Prostate gland (tissue), 2 donors: ENCODE results near the gene VAPA.

ENCODE experiments used
- CTCF ChIP-seq, 4 experiments: fragments of 200-600 bp in 2 of 4; fragments of 450-650 bp in 2 of 4; sonication (generic) in 2 of 4; IDR thresholded peaks; 1 replicate in 3 of 4; 2 replicates in 1 of 4; pipeline ENCODE4 v1.5.1; 2016 to 2019; ENCODE audit warnings: antibody characterized with exemption in 4 of 4, mild to moderate bottlenecking in 2 of 4, moderate library complexity in 2 of 4
- POLR2A ChIP-seq: fragments of 450-650 bp; IDR thresholded peaks from one replicate; pipeline ENCODE4 v1.6.1; 2016; ENCODE audit warnings: antibody characterized with exemption, mild to moderate bottlenecking
- POLR2AphosphoS5 ChIP-seq: sonication (generic); formaldehyde crosslinking; IDR thresholded peaks from one replicate; pipeline ENCODE4 v1.6.1; 2017; ENCODE audit warnings: antibody characterized with exemption

DNA sequence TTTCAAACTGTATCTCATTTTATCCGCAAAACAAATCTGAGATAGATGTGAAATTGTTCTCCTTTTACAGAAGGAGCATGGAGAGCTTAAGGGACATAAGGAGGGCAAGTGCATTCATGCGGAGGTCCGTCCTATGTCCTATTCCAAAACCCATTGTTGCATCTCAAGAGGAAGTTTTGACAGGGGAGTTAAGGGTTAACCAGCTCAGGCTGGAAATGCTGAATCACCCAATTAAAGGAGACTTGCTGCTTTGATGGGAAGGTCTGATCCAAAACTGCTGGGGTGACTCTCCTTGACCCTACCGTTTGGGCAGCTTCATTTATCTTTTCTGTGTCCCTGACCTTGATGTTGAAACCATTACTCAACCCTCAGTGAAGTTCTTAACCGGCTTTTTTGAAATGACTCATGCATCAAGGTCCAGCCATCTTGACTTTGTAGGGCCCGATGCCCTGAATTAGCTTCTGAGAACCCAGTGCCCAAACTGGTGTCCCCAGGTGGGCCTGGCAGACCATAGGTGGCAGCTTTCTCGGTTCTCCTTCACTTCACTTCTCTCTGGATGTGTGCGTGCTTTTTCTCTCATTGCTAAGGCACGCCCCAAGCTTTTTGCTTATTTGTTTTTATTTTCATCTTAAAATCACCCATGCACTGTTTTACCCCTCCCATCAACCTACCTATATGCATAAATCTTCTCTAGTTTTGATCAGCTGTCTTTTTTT, 43.9 kb upstream of the VAPA start:
- TF ChIP-seq CTCF (IDR thresholded peaks at IDR 0.05) (no peak), POLR2AphosphoS5 (no peak), POLR2A (no peak)
